HL-60 (cell line): ENCODE results near the gene CCDC197.

Source experiments
- DNase-seq, 2 experiments: peaks; one replicate each; pipeline ENCODE4 v3.0.0-alpha.2; 2010 to 2020; ENCODE audit warnings: low read depth in 1 of 2, low spot score in 1 of 2
- H3K27ac ChIP-seq: fragments of 250-450 bp; sonication (Bioruptor Pico); replicated peaks from 2 replicates; pipeline ENCODE4 v1.5.1; 2020; ENCODE audit warnings: mild to moderate bottlenecking, moderate library complexity
- H3K27me3 ChIP-seq: fragments of 250-450 bp; sonication (Bioruptor Pico); 2 replicates; pipeline ENCODE4 v1.5.1; 2021; ENCODE audit warnings: mild to moderate bottlenecking, moderate library complexity; ENCODE audit not compliant: insufficient read depth, poor library complexity, severe bottlenecking
- H3K4me3 ChIP-seq: replicated peaks from 2 replicates; pipeline ENCODE4 v1.5.1; 2011; ENCODE audit warnings: mild to moderate bottlenecking, control low read depth, low read length; ENCODE audit not compliant: insufficient read depth
- CTCF ChIP-seq: IDR thresholded peaks from one replicate; pipeline ENCODE4 v1.5.1; 2011; ENCODE audit warnings: low read length, control low read depth, inconsistent platforms; ENCODE audit not compliant: insufficient read depth
- GABPA ChIP-seq: IDR thresholded peaks from 2 replicates; pipeline ENCODE4 v1.6.1; 2012; ENCODE audit warnings: low read depth
- POLR2AphosphoS5 ChIP-seq: IDR thresholded peaks from 2 replicates; pipeline ENCODE4 v1.6.1; 2012; ENCODE audit warnings: low read depth
- SPI1 ChIP-seq: IDR thresholded peaks from 2 replicates; pipeline ENCODE4 v1.6.1; 2012; ENCODE audit warnings: low read depth, mild to moderate bottlenecking, borderline replicate concordance
- long read RNA-seq: library from polyadenylated mRNA; unstranded; transcript quantifications from one replicate; pipeline ENCODE4 v2.0.0, GENCODE V29; 2020
- TF ChIP-seq, protein P1 (sequence below): IDR thresholded peaks from 2 replicates; pipeline ENCODE4 v1.6.1; 2012; ENCODE audit warnings: low read depth; ENCODE audit not compliant: insufficient replicate concordance

Gene CCDC197
- long read RNA-seq, result 0 reads

DNA sequence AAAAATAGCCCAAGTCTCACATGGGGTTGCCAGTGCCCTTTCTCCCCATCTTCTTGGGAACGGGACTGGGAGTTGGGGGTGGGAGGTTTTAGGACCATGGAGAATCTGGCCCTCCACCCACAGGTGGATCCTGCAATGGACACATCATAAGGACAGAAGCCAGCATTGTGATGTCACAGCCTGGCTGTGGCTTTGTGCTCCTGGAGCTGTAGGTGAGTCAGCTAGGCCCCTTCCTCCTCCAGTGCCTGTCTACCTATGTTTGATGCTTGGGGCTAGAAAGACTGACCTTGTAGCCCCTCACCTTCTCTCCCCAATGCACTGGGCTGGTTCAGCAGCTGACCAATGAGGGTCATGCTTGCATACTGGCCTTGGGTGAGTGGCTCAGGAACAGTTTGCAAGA, at the start of gene CCDC197:
Gene CCDC197 (plus strand): TSS at position 220 of the 400 bp plus-strand sequence. CDS start 831 bp downstream, outside the sequence.
- no peak within 1 kb of the TSS for H3K4me3 ChIP-seq
- no peak within 1 kb of the TSS for H3K27ac ChIP-seq
- H3K27me3 ChIP-seq, result peaks cover 9% of the 10 kb centered on the region
- DNase-seq, result no peak
- TF ChIP-seq CTCF (no peak), POLR2AphosphoS5 (no peak), SPI1 (no peak), GABPA (no peak)
- TF ChIP-seq, protein P1, sequence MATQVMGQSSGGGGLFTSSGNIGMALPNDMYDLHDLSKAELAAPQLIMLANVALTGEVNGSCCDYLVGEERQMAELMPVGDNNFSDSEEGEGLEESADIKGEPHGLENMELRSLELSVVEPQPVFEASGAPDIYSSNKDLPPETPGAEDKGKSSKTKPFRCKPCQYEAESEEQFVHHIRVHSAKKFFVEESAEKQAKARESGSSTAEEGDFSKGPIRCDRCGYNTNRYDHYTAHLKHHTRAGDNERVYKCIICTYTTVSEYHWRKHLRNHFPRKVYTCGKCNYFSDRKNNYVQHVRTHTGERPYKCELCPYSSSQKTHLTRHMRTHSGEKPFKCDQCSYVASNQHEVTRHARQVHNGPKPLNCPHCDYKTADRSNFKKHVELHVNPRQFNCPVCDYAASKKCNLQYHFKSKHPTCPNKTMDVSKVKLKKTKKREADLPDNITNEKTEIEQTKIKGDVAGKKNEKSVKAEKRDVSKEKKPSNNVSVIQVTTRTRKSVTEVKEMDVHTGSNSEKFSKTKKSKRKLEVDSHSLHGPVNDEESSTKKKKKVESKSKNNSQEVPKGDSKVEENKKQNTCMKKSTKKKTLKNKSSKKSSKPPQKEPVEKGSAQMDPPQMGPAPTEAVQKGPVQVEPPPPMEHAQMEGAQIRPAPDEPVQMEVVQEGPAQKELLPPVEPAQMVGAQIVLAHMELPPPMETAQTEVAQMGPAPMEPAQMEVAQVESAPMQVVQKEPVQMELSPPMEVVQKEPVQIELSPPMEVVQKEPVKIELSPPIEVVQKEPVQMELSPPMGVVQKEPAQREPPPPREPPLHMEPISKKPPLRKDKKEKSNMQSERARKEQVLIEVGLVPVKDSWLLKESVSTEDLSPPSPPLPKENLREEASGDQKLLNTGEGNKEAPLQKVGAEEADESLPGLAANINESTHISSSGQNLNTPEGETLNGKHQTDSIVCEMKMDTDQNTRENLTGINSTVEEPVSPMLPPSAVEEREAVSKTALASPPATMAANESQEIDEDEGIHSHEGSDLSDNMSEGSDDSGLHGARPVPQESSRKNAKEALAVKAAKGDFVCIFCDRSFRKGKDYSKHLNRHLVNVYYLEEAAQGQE, result no peak

GRCh38 chr14:93949511-93950075, 47.5 kb upstream of the CCDC197 start:
- no peak for DNase-seq
- no peak overlapping the region for H3K27ac ChIP-seq
- TF ChIP-seq, protein P1, result no peak
- TF ChIP-seq GABPA, result no peak
- TF ChIP-seq CTCF, result no peak
- no peak for TF ChIP-seq SPI1
- no peak for TF ChIP-seq POLR2AphosphoS5
- no peak overlapping the region for H3K4me3 ChIP-seq
- H3K27me3 ChIP-seq, result no peaks in the 10 kb centered on the region

- TF ChIP-seq, protein P1, result no peak
- TF ChIP-seq POLR2AphosphoS5 (no peak), SPI1 (no peak)
- no peak overlapping the region for H3K4me3 ChIP-seq
- H3K27ac ChIP-seq, result no peak overlapping the region
- no peaks in the 10 kb centered on the region for H3K27me3 ChIP-seq
- DNase-seq, result no peak
These were observed 46.0 kb upstream of the CCDC197 start for GRCh38 chr14:93950948-93951634.
